Measurements from ENCODE around the gene ISL1.

ISL1 gene

GRCh38 chr5:51388488-51389287 is 5.4 kb downstream of the ISL1 start:
- no peak for DNase-seq
- no peaks in the 10 kb centered on the region for H3K36me3 ChIP-seq
- H3K4me3 ChIP-seq (ENCODE audit: low read depth, low read length), result no peak overlapping the region
- H3K27me3 ChIP-seq (ENCODE audit: insufficient read depth, low read depth, severe bottlenecking), result peaks cover 87% of the 10 kb centered on the region
- TF ChIP-seq, protein P1, sequence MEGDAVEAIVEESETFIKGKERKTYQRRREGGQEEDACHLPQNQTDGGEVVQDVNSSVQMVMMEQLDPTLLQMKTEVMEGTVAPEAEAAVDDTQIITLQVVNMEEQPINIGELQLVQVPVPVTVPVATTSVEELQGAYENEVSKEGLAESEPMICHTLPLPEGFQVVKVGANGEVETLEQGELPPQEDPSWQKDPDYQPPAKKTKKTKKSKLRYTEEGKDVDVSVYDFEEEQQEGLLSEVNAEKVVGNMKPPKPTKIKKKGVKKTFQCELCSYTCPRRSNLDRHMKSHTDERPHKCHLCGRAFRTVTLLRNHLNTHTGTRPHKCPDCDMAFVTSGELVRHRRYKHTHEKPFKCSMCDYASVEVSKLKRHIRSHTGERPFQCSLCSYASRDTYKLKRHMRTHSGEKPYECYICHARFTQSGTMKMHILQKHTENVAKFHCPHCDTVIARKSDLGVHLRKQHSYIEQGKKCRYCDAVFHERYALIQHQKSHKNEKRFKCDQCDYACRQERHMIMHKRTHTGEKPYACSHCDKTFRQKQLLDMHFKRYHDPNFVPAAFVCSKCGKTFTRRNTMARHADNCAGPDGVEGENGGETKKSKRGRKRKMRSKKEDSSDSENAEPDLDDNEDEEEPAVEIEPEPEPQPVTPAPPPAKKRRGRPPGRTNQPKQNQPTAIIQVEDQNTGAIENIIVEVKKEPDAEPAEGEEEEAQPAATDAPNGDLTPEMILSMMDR (IDR thresholded peaks at IDR 0.05; ENCODE audit: low read depth, low read length), result no peak
- H3K9me3 ChIP-seq (ENCODE audit: severe bottlenecking), result peaks cover 4% of the 10 kb centered on the region
- no peak overlapping the region for H3K27ac ChIP-seq

DNA sequence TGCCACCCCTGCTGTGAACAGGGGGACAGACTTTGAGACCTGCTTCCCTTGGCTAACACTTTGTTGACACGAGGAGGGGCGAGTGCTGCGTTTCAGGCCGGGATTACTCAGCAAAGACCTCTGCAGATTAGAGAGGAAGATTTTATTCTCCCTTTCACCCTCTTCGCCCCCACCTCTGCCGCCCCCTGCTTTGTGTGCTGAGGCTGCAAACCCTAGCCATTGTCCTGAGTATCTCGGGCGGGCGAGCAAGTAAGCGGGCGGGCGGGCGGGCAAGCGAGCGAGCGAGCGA is 6.0 kb downstream of the ISL1 start:
- H3K27ac ChIP-seq, result no peak overlapping the region
- H3K4me3 ChIP-seq (ENCODE audit: low read depth, low read length), result no peak overlapping the region
- H3K27me3 ChIP-seq (ENCODE audit: insufficient read depth, low read depth, severe bottlenecking), result peaks cover 86% of the 10 kb centered on the region
- no peaks in the 10 kb centered on the region for H3K36me3 ChIP-seq
- peaks cover 4% of the 10 kb centered on the region for H3K9me3 ChIP-seq (ENCODE audit: severe bottlenecking)
- no peak for DNase-seq
- TF ChIP-seq, protein P1 (IDR thresholded peaks at IDR 0.05; ENCODE audit: low read depth, low read length), result no peak

DNA sequence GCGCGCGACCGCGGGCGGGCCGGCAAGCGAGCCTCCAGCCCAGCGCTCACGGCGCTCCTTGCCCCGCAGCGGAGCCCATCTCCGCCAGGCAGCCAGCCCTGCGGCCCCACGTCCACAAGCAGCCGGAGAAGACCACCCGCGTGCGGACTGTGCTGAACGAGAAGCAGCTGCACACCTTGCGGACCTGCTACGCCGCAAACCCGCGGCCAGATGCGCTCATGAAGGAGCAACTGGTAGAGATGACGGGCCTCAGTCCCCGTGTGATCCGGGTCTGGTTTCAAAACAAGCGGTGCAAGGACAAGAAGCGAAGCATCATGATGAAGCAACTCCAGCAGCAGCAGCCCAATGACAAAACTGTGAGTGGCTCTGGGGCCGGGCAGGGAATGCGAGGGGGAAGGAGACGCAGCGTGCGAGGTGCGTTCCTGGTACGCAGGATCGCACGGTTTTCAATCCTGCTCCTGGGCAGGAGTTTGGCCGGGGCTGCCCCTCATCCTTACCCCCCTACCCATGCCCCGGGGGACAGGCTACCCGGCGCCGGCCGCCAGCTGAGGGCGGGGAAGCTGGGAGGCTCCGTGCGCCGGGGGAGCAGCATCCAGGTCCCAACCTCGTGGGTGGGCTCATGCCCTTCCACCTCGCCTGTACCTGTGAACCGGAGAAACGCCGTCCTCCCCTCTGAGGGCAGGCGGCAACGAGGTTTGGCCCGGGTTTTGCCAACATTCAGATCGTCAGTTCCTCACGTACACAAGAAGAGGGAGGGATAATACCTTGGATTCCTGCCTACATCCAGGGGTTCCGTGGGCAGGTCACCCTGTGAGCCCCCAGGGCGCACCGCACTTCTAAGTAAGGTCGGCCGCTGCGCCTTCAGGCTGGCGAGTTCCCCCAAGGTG is 6.6 kb downstream of the ISL1 start:
- no peak for DNase-seq
- Histone ChIP-seq H3K4me3 (ENCODE audit: low read depth, low read length) (no peak overlapping the region), H3K27me3 (ENCODE audit: insufficient read depth, low read depth, severe bottlenecking) (peaks cover 83% of the 10 kb centered on the region), H3K9me3 (ENCODE audit: severe bottlenecking) (peaks cover 4% of the 10 kb centered on the region), H3K27ac (no peak overlapping the region), H3K36me3 (no peaks in the 10 kb centered on the region)
- TF ChIP-seq, protein P1 (IDR thresholded peaks at IDR 0.05; ENCODE audit: low read depth, low read length), result no peak

GRCh38 chr5:51391175-51391574 is 7.9 kb downstream of the ISL1 start:
- Histone ChIP-seq H3K36me3 (no peaks in the 10 kb centered on the region), H3K27ac (no peak overlapping the region), H3K27me3 (ENCODE audit: insufficient read depth, low read depth, severe bottlenecking) (peaks cover 83% of the 10 kb centered on the region), H3K4me3 (ENCODE audit: low read depth, low read length) (no peak overlapping the region), H3K9me3 (ENCODE audit: severe bottlenecking) (peaks cover 4% of the 10 kb centered on the region)
- TF ChIP-seq, protein P1 (IDR thresholded peaks at IDR 0.05; ENCODE audit: low read depth, low read length), result no peak
- no peak for DNase-seq

- Histone ChIP-seq H3K9me3 (ENCODE audit: severe bottlenecking) (peaks cover 4% of the 10 kb centered on the region), H3K27me3 (ENCODE audit: insufficient read depth, low read depth, severe bottlenecking) (peaks cover 81% of the 10 kb centered on the region), H3K4me3 (ENCODE audit: low read depth, low read length) (no peak overlapping the region), H3K27ac (no peak overlapping the region), H3K36me3 (no peaks in the 10 kb centered on the region)
- no peak for DNase-seq
- TF ChIP-seq, protein P1 (IDR thresholded peaks at IDR 0.05; ENCODE audit: low read depth, low read length), result no peak
These were observed 9.5 kb downstream of the ISL1 start for GRCh38 chr5:51392689-51393199.

All from WERI-Rb-1 (cell line).